GM21529 (cell line): ENCODE measurements around the gene SPON1.
"Not testable (repeated sequence)": the region's sequence is repeated elsewhere in the genome, so short reads cannot be mapped to it uniquely, and the experiment has no call there.

Source experiments
- ATAC-seq: cut with Tn5 transposase; IDR thresholded peaks from one replicate; pipeline ENCODE4 v1.9.1; 2021; ENCODE audit not compliant: unreplicated experiment

The SPON1 gene

GRCh38 chr11:13974631-13975030 lies 12.1 kb downstream of the SPON1 start:
- no peak for ATAC-seq

- ATAC-seq, result no peak
Observed at GRCh38 chr11:13983081-13983751, 20.7 kb downstream of the SPON1 start.

GRCh38 chr11:13984616-13985450 lies 22.3 kb downstream of the SPON1 start:
- no peak for ATAC-seq

- ATAC-seq, result not testable (repeated sequence)
Observed at GRCh38 chr11:13986695-13987094, 24.2 kb downstream of the SPON1 start.

GRCh38 chr11:13992158-13992856 lies 29.8 kb downstream of the SPON1 start:
- ATAC-seq, result not testable (repeated sequence)

- no peak for ATAC-seq
Observed at GRCh38 chr11:13993096-13993765, 30.7 kb downstream of the SPON1 start.

- no peak for ATAC-seq
Observed at GRCh38 chr11:13997881-13998280, 35.4 kb downstream of the SPON1 start.

GRCh38 chr11:13999704-14000103 lies 37.2 kb downstream of the SPON1 start:
- ATAC-seq, result no peak

GRCh38 chr11:14001597-14001996 lies 39.1 kb downstream of the SPON1 start:
- no peak for ATAC-seq

GRCh38 chr11:14007566-14007965 lies 45.0 kb downstream of the SPON1 start:
- no peak for ATAC-seq

GRCh38 chr11:14010665-14011064 lies 48.1 kb downstream of the SPON1 start:
- ATAC-seq, result no peak

GRCh38 chr11:14012846-14013245 lies 50.3 kb downstream of the SPON1 start:
- no peak for ATAC-seq

- no peak for ATAC-seq
Observed at GRCh38 chr11:14015711-14016110, 53.2 kb downstream of the SPON1 start.

- ATAC-seq, result no peak
Observed at GRCh38 chr11:14018441-14018840, 55.9 kb downstream of the SPON1 start.

GRCh38 chr11:14021738-14022137 lies 59.2 kb downstream of the SPON1 start:
- ATAC-seq, result no peak

GRCh38 chr11:14022251-14022650 lies 59.7 kb downstream of the SPON1 start:
- no peak for ATAC-seq

GRCh38 chr11:14022821-14023220 lies 60.3 kb downstream of the SPON1 start:
- ATAC-seq, result no peak

- no peak for ATAC-seq
Observed at GRCh38 chr11:14026961-14027360, 64.4 kb downstream of the SPON1 start.

GRCh38 chr11:14027525-14027924 lies 65.0 kb downstream of the SPON1 start:
- ATAC-seq, result no peak

- ATAC-seq, result no peak
Observed at GRCh38 chr11:14029440-14029839, 66.9 kb downstream of the SPON1 start.
